Superior temporal gyrus (tissue), 1 donor: ENCODE results near the gene TDRD6.
"Not testable (repeated sequence)": the region's sequence is repeated elsewhere in the genome, so short reads cannot be mapped to it uniquely, and the experiment has no call there.

Experiments
- DNase-seq: peaks from one replicate; pipeline ENCODE4 v3.0.0-alpha.2; 2016; ENCODE audit errors: extremely low spot score

The TDRD6 gene, protein sequence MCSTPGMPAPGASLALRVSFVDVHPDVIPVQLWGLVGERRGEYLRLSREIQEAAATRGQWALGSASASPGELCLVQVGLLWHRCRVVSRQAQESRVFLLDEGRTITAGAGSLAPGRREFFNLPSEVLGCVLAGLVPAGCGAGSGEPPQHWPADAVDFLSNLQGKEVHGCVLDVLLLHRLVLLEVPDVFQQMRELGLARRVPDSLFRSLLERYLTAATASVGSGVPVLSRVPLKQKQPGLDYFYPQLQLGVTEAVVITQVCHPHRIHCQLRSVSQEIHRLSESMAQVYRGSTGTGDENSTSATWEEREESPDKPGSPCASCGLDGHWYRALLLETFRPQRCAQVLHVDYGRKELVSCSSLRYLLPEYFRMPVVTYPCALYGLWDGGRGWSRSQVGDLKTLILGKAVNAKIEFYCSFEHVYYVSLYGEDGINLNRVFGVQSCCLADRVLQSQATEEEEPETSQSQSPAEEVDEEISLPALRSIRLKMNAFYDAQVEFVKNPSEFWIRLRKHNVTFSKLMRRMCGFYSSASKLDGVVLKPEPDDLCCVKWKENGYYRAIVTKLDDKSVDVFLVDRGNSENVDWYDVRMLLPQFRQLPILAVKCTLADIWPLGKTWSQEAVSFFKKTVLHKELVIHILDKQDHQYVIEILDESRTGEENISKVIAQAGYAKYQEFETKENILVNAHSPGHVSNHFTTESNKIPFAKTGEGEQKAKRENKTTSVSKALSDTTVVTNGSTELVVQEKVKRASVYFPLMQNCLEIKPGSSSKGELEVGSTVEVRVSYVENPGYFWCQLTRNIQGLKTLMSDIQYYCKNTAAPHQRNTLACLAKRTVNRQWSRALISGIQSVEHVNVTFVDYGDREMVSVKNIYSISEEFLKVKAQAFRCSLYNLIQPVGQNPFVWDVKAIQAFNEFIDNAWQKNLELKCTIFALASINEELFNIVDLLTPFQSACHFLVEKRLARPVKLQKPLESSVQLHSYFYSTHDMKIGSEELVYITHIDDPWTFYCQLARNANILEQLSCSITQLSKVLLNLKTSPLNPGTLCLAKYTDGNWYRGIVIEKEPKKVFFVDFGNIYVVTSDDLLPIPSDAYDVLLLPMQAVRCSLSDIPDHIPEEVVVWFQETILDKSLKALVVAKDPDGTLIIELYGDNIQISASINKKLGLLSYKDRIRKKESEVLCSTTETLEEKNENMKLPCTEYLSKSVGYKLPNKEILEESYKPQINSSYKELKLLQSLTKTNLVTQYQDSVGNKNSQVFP (N-terminal part only)

GRCh38 chr6:46687619-46688097 is at the start of gene TDRD6:
Gene TDRD6 (plus strand): TSS chr6:46687885. CDS start chr6:46688129, 244 bp downstream.
- DNase-seq, result no peak

GRCh38 chr6:46637933-46638332 is 49.8 kb upstream of the TDRD6 start:
- DNase-seq, result no peak

GRCh38 chr6:46638650-46639049 is 49.0 kb upstream of the TDRD6 start:
- no peak for DNase-seq

DNA sequence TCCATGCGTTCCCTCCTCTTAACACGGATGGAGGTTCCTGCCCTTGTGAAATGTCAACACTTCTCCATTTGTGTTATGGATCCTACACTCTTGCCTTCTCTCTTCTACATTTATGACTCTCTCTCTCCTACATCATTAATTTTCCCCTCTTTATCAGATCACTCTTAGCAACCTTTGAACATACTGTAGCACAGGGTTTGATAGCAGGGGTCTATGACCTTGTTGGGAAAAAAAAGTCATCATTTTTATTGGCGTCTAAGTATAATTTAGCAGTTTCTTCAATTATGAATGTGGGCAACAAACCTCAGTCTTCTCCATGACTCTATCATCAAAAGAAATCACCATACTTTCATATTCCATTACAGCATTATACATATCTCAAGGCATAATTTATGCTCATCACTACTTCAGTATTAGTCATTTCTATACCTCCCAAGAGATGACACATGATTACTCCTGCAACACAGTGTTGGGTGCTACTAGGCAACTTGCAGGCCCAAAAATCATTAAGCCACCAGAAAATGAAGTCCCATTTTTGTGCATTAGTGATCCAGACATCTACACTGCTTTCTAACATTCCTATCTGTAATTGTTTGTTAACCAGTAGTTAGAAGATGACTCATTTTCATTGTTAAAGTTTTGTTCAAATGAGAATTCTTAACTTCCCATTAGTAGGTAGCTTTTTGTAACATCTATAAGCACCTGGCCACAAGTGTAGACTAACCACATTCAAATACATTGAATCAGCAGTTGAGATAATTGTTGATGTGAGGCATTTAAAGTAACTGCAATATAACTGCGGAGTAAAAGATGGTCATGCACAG is 44.5 kb upstream of the TDRD6 start:
- DNase-seq, result no peak

GRCh38 chr6:46645265-46645664 is 42.4 kb upstream of the TDRD6 start:
- DNase-seq, result no peak

DNA sequence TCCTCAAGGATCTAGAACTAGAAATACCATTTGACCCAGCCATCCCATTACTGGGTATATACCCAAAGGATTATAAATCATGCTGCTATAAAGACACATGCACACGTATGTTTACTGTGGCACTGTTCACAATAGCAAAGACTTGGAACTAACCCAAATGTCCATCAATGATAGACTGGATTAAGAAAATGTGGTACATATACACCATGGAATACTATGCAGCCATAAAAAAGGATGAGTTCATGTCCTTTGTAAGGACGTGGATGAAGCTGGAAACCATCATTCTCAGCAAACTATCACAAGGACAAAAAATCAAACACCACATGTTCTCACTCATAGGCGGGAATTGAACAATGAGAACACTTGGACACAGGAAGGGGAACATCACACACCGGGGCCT is 39.6 kb upstream of the TDRD6 start:
- DNase-seq, result not testable (repeated sequence)

GRCh38 chr6:46648869-46649492 is 38.7 kb upstream of the TDRD6 start:
- no peak for DNase-seq

DNA sequence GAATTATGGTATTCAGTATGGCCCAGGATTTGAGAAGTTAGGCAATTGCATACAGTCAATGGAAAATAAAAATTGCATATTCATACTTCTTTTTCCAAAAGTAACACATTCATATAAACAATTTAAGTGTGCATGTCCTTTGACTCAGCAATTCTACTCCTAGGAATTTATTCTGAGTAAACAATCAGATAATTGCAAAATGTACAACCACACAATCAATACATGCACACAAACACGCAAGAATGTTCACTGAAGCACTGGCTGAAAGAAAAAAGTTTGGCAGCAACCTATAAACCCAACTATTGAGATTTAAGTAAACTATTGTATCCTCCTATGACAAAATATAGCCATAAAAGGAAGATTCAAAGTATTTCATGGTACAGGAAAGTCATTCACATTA is 36.7 kb upstream of the TDRD6 start:
- no peak for DNase-seq

- peak; percentile 34 for DNase-seq
Observed at GRCh38 chr6:46651816-46652215, 35.9 kb upstream of the TDRD6 start.

GRCh38 chr6:46652232-46652602 is 35.5 kb upstream of the TDRD6 start:
- no peak for DNase-seq

GRCh38 chr6:46652603-46653438 is 34.9 kb upstream of the TDRD6 start, which contains the start of the genes CYP39A1 and SLC25A27:
Gene CYP39A1 (minus strand): TSS chr6:46652818. CDS start chr6:46652582, 236 bp downstream.
Gene SLC25A27 (plus strand): TSS chr6:46652975. CDS start chr6:46653193, 218 bp downstream.
- DNase-seq, result peak; percentile 96

- peak; percentile 45 for DNase-seq
Observed at GRCh38 chr6:46653439-46654195, 34.1 kb upstream of the TDRD6 start.

GRCh38 chr6:46655803-46656202 is 31.9 kb upstream of the TDRD6 start:
- no peak for DNase-seq

GRCh38 chr6:46657642-46658041 is 30.0 kb upstream of the TDRD6 start:
- DNase-seq, result no peak

- no peak for DNase-seq
Observed at GRCh38 chr6:46661483-46661882, 26.2 kb upstream of the TDRD6 start.

- DNase-seq, result no peak
Observed at GRCh38 chr6:46667377-46667776, 20.3 kb upstream of the TDRD6 start.

GRCh38 chr6:46674410-46674809 is 13.3 kb upstream of the TDRD6 start:
- DNase-seq, result peak; percentile 48

- no peak for DNase-seq
Observed at GRCh38 chr6:46676604-46677313, 10.9 kb upstream of the TDRD6 start.
